ENCODE measurements around the gene MARF1.
"Not testable (repeated sequence)": the region's sequence is repeated elsewhere in the genome, so short reads cannot be mapped to it uniquely, and the experiment has no call there.

The MARF1 gene, protein sequence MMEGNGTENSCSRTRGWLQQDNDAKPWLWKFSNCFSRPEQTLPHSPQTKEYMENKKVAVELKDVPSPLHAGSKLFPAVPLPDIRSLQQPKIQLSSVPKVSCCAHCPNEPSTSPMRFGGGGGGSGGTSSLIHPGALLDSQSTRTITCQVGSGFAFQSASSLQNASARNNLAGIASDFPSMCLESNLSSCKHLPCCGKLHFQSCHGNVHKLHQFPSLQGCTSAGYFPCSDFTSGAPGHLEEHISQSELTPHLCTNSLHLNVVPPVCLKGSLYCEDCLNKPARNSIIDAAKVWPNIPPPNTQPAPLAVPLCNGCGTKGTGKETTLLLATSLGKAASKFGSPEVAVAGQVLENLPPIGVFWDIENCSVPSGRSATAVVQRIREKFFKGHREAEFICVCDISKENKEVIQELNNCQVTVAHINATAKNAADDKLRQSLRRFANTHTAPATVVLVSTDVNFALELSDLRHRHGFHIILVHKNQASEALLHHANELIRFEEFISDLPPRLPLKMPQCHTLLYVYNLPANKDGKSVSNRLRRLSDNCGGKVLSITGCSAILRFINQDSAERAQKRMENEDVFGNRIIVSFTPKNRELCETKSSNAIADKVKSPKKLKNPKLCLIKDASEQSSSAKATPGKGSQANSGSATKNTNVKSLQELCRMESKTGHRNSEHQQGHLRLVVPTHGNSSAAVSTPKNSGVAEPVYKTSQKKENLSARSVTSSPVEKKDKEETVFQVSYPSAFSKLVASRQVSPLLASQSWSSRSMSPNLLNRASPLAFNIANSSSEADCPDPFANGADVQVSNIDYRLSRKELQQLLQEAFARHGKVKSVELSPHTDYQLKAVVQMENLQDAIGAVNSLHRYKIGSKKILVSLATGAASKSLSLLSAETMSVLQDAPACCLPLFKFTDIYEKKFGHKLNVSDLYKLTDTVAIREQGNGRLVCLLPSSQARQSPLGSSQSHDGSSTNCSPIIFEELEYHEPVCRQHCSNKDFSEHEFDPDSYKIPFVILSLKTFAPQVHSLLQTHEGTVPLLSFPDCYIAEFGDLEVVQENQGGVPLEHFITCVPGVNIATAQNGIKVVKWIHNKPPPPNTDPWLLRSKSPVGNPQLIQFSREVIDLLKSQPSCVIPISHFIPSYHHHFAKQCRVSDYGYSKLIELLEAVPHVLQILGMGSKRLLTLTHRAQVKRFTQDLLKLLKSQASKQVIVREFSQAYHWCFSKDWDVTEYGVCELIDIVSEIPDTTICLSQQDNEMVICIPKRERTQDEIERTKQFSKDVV (N-terminal part only)

DNA sequence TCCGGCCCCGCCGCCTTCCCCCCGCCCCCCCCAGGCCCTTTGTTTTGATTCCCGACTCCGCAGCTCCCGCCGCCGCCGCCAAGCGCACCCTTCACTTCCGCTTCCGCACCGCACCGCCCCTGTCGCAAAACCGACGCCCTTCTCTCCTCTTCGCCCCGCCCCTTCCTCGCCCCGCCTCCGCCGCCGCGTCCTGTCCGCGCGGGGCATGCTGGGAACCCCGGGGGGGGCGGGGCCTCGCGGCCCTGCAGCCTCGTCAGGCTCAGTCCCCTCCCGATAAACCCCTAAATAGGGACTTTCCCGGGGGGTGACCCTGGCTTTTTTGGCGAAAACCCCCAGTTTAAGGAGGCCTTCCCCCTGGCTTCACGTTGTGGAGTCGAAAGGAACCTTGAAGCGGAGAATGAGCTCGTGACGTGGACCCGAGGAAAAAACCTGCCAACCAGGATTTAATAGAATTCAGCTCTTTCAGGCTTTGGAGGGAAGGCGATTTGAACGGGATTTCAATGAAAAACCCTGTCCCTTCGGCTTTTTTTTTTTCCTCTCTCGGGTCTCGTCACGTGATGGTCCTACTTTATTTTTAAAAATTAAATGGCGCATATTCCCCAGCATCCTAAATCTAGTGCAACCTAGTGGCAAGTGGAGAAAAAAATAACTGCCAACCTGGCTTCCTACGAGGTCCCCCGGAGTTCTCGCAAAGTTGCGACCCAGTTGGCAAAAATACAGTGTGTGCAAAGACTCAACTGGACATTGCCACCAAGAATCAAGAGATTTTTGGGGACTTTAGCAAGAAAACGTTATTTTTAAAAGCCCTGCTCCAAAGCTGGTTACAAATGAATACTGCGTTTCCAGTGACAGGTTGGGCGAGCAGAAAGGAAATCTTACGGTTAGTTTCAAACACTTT lies at the start of gene MARF1:
MARF1 (minus strand) TSS at position 107 of the 898 bp plus-strand sequence. CDS start 3,921 bp downstream, outside the sequence.
- DNase-seq (ENCODE audit: low spot score), result peak; percentile 96

DNA sequence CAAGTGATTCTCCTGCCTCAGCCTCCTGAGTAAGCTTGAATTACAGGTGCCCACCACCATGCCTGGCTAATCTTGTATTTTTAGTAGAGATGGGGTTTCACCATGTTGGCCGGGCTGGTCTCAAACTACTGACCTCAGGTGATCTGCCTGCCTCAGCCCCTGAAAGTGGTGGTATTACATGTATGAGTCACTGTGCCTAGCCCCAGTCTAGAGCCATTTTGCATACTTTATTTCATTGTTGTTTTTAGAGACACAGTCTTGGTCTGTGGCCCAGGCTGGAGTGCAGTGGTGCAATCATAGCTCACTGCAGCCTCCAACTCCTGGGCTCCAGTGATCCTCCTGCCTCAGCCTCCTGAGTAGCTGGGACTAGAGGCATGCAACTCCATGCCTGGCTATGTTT lies 49.6 kb upstream of the MARF1 start:
- not testable (repeated sequence) for DNase-seq (ENCODE audit: low spot score)

DNA sequence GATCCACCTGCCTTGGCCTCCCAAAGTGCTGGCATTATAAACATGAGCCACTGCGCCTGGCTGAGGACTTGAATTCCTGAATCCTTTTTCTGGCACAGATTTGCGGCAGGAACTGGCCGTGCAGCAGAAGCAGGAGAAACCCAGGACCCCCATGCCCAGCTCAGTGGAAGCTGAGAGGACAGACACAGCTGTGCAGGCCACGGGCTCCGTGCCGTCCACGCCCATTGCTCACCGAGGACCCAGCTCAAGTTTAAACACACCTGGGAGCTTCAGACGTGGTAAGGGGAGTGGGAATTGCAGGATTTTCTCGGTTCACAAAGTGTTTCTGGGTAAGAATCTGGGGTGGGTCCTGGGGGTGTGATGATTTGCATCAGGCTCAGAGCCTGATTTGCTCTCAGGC lies 48.1 kb upstream of the MARF1 start:
- no peak for DNase-seq (ENCODE audit: low spot score)

DNA sequence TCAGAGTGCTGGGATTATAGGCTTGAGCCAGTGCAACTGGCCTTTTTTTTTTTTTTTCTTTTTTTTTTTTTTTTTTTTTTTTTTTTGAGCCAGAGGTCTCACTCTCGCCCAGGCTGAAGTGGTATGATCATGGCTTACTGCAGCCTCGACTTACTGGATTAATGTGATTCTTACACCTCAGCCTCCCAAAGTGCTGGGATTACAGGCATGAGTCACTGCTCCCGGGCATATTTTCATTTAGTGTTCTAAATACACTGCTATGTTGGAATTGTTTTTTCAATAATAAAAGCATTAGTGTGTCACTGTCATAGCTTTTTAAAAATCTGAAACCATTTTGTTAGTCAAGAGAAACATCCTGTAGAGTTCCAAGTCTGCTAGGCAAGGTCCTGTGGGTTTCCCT lies 47.3 kb upstream of the MARF1 start:
- DNase-seq (ENCODE audit: low spot score), result no peak

DNA sequence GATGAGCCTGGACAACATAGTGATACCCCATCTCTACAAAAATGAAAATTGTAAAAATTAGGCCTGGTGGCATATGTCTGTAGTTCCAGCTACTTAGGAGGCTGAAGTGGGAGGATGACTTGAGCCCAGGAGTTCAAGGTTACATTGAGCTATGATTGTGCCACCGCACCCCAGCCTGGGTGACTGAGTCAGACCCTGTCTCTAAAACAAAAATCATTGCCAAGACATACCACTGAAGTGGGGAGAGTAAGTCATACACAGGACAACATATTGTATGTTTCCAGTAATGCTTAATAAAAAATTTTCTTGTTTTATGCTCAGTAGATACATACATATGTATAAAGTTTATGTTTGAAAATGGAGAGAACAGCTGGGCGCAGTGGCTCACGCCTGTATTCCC lies 46.3 kb upstream of the MARF1 start:
- DNase-seq (ENCODE audit: low spot score), result no peak

DNA sequence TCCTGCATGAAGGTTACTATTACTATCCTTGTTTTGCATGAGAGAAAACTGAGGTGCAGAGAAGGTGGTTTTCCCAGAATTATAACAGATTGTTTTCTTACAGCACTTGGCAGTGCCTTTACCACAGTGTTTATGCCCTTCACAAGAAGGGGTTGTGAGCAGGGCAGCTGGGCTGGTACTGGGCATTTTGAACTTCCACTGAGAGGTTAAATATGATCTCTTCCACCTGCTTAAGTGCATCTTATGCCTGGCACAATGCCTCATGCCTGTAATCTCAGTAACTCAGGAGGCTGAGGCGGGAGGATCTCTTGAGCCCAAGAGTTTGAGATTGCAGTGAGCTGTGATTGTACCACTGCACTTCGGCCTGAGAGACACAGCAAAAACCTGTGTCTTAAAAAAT lies 43.3 kb upstream of the MARF1 start:
- no peak for DNase-seq (ENCODE audit: low spot score)

DNA sequence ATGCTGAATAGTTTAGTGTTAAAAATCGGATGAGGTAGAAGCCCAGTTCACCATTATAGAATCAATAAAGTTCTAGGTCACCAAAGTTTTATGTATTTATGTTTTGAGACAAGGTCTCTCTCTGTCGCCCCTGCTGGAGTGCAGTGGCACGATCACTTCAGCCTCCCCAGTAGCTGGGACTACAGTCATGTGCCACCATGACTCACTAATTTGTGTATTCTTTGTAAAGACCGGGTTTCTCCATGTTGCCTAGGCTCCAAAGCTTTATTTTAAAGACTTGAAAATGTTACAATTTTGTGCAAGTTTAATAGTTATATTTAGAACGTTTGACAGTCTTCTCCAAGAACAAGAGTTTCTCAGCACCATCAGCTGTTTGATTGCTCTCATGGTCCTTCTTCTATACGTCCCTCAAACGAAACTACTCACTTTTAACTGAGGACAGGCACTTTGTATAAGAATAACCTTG lies 39.2 kb upstream of the MARF1 start:
- DNase-seq (ENCODE audit: low spot score), result peak; percentile 68

DNA sequence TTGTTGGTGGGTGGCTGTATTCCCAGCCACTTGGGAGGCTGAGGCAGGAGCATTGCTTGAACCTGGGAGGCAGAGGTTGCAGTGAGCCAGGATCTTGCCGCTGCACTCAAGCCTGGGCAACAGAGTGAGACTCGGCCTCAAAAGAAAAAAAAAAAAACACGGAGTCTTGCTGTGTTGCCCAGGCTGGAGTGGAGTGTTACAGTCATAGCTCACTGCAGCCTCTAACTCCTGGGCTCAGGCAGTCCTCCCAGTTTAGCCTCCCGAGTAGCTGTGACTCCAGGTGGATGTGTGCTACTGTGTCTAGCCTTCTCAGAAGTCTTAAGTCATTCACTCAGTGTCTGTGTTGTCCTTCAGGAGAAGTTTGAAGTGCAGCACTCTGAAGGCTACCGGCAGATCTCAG lies 34.5 kb upstream of the MARF1 start:
- DNase-seq (ENCODE audit: low spot score), result no peak

DNA sequence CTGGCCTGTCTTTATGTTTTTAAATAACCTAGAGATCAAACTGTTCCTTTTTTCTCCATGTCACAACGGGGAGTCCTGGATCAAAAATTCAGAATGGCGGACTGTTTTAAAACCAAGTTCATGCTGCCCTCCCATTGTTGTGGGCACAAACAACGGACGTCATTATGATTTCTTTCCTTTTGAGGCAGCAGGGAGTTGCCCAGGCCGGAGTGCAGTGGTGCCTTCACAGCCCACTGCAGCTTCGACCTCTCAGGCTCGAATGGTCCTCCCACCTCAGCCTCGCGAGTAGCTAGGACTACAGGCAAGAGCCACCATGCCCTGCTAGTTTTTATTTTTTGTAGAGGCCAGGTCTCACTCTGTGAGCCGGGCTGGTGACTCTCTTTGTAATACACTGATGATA lies 33.6 kb upstream of the MARF1 start:
- DNase-seq (ENCODE audit: low spot score), result no peak

DNA sequence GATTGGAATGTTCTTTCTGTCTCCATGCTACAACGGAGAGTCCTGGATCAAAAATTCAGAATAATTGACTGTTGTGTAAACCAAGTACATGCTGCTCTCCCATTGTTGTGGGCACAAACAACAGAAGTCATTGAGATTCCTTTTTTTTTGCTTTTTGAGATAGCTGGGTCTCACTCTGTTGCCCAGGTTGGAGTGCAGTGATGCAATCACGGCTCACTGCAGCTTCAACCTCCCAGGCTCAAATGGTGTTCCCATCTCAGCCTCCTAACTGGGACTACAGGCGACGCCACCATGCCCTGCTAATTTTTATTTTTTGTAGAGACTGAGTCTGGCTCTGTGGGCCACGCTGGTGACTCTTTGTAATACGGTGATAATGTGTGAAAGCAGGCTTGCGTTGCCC lies 31.6 kb upstream of the MARF1 start:
- no peak for DNase-seq (ENCODE audit: low spot score)

DNA sequence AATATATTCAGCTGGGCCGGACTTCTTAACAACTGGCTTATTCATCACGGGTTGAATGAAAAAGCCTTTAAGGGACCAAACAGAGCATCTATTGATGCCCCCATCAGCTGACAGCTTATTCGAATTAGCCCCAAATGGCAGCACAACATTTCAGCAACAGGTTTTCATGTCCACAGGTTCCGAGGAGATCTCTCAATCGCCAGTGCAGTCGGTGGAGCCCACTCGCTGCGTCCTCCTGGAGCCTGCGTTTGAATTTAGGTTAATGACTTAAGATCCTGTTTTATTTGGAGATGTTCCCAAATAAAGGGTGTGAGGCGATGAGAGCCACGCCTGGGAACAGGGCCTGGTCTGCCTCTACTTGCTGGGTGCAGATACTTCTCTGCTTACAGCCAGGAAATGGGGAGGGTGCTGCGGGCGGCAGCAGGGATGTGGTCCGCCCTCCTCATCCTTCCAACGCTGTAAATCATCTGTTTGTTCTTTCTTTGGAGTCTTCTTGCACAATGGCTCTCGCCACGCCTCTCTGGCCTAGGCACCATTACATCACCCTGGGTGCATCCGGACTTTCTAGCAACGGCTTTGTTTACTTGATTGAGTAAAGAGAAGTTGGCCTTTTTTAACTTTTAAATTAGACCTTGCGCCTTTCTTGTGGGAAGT lies 29.7 kb upstream of the MARF1 start:
- DNase-seq (ENCODE audit: low spot score), result no peak

DNA sequence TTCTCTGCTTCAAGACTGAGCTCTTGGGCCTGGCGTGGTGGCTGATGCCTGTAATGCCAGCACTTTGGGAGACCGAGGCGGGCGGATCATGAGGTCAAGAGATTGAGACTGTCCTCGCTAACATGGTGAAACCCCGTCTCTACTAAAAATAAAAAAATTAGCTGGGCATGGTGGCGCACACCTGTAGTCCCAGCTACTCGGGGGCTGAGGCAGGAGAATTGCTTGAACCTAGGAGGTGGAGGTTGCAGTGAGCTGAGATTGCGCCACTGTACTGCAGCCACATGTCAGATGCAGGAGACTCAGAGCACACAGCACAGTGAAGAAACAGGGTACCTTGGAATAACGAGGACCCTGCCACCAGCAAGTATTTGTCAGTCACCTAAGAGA lies 29.2 kb upstream of the MARF1 start:
- not testable (repeated sequence) for DNase-seq (ENCODE audit: low spot score)

DNA sequence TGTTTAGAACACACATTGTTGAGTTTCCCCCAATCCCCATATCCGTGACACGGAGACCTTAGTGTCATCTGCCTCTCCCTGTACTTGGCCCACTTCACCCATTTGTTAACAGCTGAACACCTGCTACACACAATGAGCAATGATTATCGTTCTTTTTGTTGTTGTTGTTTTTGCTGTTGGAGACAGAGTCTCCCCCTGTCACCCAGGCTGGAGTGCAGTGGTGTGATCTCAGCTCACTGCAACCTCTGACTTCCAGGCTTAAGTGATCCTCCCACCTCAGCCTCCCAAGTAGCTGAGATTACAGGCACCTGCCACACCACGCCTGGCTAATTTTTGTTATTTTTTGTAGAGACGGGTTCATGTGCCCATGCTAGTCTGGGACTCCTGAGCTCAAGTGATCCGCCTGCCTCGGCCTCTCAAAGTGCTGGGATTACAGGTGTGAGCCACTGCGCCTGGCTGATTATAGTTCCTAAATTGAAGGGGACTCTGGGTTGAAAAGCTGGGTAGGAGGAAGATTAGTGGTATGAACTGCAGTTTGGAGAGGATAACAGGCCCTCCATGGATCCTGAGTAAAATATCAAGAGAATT lies 28.7 kb upstream of the MARF1 start:
- no peak for DNase-seq (ENCODE audit: low spot score)

DNA sequence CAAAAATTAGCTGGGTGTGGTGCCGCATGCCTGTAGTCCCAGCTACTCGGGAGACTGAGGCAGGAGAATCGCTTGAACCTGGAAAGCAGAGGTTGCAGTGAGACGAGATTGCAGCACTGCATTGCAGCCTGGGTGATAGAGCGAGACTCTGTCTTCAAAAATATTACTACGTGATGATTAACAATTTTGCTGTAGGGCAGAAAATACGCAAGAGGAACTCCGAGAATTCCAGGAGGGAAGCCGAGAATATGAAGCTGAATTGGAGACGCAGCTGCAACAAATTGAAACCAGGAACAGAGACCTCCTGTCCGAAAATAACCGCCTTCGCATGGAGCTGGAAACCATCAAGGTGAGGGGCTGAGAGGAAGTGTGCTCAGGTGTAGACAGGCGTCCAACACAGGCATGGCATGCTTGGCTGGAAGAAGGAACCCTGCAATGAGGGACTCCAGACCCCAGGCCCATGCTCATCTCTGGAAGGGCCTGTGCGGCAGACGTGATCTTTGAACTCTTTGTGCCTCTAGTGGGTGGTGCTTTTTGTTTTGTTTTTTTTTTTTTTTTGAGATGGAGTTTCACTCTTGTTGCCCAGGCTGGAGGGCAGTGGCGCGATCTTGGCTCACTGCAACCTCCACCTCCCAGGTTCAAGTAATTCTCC lies 24.3 kb upstream of the MARF1 start:
- DNase-seq (ENCODE audit: low spot score), result no peak

DNA sequence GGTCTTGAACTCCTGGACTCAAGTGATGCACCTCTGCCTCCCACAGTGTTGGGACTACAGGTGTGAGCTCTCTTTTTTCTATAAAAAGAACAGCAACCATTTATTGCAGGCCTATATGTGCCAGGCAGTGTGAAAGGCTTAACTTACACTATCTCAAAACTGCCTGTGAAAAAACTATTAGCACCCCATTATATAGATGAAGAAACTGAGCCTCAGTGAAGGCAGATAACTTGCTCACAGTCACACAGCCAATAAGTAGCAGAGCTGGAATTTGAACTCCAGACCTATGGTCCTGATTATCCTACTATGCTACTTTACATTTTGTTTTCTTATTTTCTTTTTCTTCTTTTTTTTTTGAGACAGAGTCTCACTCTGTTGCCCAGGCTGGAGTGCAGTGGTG lies 22.2 kb upstream of the MARF1 start:
- DNase-seq (ENCODE audit: low spot score), result no peak

DNA sequence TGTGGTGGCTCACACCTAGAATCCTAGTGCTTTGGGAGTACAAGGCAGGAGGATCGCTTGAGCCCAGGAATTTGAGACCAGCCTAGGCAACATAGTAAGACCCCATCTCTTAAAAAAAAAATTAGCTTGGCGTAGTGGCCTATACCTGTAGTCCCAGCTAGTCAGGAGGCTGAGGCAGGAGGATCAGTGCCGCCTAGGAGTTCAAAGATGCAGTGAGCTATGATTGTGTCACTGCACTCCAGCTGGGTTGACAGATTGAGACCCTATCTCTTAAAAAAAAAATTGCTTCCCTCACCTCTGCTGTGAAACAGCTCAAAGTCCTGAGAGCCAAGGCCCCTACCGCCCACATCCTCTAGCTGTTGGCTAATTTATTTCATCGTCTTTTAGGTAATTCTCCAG lies 17.2 kb upstream of the MARF1 start:
- no peak for DNase-seq (ENCODE audit: low spot score)

DNA sequence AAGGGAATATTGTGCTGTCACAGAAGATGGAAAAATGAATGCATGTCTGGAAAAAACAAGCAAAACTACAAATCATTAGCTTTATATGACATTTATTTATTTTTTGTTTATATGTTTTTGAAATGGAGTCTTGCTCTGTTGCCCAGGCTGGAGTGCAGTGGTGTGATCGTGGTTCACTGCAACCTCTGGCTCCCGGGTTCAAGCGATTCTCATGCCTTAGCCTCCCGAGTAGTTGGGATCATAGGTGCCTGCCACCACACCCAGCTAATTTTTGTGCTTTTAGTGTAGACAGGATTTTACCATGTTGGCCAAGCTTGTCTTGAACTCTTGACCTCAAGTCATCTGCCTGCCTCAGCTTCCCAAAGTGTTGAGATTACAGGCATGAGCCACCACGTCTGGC lies 15.6 kb upstream of the MARF1 start:
- DNase-seq (ENCODE audit: low spot score), result no peak

DNA sequence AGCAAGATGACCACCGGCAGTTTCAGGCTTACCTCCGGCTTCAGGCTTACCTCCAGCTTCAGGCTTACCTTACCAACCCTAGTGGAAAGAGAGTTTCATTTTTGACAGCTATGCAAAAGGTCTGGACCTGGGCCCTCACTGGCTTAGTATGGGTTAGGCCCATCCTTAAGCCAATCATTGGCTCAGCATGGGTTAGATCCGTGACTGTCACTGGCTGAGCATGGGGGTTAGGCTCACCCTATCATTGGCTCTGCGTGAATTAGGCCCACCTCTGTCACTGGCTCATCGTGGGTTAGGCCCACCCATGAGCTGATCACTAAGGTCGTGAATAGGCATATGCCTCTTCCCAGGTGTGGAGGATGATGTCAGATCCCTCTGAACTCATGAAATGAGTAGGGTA lies 15.2 kb upstream of the MARF1 start:
- DNase-seq (ENCODE audit: low spot score), result no peak

DNA sequence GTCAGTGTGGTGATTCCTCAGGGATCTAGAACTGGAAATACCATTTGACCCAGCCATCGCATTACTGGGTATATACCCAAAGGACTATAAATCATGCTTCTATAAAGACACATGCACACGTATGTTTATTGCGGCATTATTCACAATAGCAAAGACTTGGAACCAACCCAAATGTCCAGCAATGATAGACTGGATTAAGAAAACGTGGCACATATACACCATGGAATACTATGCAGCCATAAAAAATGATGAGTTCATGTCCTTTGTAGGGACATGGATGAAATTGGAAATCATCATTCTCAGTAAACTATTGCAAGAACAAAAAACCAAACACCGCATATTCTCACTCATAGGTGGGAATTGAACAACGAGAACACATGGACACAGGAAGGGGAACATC lies 12.6 kb upstream of the MARF1 start:
- not testable (repeated sequence) for DNase-seq (ENCODE audit: low spot score)

DNA sequence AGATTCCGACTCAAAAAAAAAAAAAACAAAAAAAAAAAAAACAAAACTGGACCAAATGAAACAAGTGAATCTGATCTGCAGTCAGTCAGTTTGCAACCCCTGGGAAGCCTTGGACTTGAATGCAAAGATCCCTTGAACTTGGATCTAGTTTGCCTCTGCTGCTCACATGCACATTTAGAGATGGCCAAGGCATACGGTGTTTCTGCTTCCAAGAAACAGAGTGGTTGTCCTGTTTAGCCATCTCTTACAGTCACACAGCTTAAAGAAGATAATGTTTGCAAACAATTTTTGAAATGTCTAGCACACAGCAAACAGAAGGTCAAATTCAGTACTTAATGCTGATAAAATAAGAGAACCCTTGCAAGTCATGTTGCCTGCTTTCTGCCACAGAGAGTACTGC lies 11.6 kb upstream of the MARF1 start:
- no peak for DNase-seq (ENCODE audit: low spot score)

Measured in NAMALWA (cell line).